Panc1 (cell line): ENCODE results near the gene ADSS1.

ENCODE experiments used
- POLR2AphosphoS5 ChIP-seq: IDR thresholded peaks from 2 replicates; pipeline ENCODE4 v1.6.1; 2012; ENCODE audit warnings: mild to moderate bottlenecking, low read depth, low read length, moderate library complexity
- TF ChIP-seq, protein P1 (sequence below): fragments of 450-650 bp; IDR thresholded peaks from 2 replicates; pipeline ENCODE4 v1.5.1; 2017; ENCODE audit warnings: mild to moderate bottlenecking

DNA sequence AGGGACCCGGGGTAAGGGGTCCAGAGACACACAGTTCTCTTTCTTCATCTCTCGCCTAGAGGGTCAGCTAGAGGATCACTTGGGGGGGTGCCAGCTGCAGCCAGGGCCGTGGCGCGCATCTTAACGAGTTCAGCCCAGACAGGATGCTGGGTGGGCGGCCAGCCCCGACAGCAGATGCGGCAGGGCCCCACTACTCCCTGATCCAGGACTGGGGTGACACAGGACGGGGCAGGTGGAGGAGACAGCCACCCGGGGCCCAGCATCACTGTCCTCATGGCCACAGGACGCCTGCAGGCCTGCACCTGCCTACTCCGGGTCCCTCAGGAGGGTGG is 58.7 kb downstream of the ADSS1 start:
- TF ChIP-seq, protein P1, sequence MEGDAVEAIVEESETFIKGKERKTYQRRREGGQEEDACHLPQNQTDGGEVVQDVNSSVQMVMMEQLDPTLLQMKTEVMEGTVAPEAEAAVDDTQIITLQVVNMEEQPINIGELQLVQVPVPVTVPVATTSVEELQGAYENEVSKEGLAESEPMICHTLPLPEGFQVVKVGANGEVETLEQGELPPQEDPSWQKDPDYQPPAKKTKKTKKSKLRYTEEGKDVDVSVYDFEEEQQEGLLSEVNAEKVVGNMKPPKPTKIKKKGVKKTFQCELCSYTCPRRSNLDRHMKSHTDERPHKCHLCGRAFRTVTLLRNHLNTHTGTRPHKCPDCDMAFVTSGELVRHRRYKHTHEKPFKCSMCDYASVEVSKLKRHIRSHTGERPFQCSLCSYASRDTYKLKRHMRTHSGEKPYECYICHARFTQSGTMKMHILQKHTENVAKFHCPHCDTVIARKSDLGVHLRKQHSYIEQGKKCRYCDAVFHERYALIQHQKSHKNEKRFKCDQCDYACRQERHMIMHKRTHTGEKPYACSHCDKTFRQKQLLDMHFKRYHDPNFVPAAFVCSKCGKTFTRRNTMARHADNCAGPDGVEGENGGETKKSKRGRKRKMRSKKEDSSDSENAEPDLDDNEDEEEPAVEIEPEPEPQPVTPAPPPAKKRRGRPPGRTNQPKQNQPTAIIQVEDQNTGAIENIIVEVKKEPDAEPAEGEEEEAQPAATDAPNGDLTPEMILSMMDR: no peak
- TF ChIP-seq POLR2AphosphoS5: no peak
